ENCODE measurements around the gene TEX9. TPM values are rescaled to one million over a fixed set of nuclear protein-coding genes. Genes with fewer than 3 reads are reported as not detected.

The TEX9 gene
- total and polyA plus RNA-seq, 2 of the 4 experiments (the other 2 are of a cell fraction): 0.63 to 1.4 TPM

DNA sequence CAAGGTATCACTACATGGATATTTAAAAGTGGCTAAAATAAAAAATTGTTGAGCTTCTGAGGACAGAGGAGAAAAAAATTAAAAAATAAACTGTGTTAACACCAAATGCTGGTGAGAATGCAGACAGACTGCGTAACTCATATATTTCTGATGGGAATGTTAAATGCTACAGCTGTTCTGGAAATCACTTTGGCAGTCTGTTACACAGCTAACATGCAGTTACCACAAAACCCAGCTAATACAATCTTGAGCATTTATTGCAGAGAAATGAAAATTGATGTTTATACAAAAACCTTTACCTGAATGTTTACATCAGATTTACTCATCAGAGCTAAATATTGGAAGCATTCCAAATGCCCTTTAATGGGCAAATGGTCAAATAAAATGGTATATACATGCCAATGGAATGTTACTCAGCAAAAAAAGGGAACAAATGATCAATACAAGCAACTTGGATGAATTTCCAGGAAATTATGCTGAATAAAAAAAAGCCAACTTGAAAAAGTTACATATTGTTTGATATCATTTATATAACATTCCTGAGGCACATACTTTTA lies 75.1 kb downstream of the TEX9 start:
- Histone ChIP-seq H3K36me3 (ENCODE audit: control insufficient read depth, insufficient read depth, low read length) (no peaks in the 10 kb centered on the region), H2AK9ac (replicated peaks; ENCODE audit: low read depth, low read length, poor library complexity) (no peak overlapping the region), H3K18ac (ENCODE audit: low read depth, low read length) (no peak overlapping the region), H3K4me3 (ENCODE audit: insufficient read depth, low read depth, low read length) (no peak overlapping the region), H4K20me1 (ENCODE audit: insufficient read depth, low read length) (no peaks in the 10 kb centered on the region), H2BK20ac (ENCODE audit: low read depth, low read length) (no peak overlapping the region), H3K14ac (replicated peaks; ENCODE audit: low read depth, low read length) (no peak overlapping the region), H3K9ac (ENCODE audit: low read depth, low read length) (no peak overlapping the region), H3K4me2 (ENCODE audit: low read depth, low read length) (no peak overlapping the region), H3K56ac (ENCODE audit: extremely low read depth, insufficient read depth, low read length) (no peak overlapping the region), H2BK15ac (ENCODE audit: low read depth, low read length) (no peak overlapping the region), H4K8ac (ENCODE audit: low read depth in 2 of 2, low read length in 2 of 2) (no peak overlapping the region), H3K4ac (ENCODE audit: low read depth, low read length) (no peak overlapping the region), H2AFZ (replicated peaks; ENCODE audit: low read length, poor library complexity) (no peak overlapping the region), H4K91ac (ENCODE audit: insufficient read depth, low read depth, low read length) (no peak overlapping the region), H2AK5ac (ENCODE audit: low read depth, low read length) (no peak overlapping the region), H2BK120ac (ENCODE audit: low read depth, low read length) (no peak overlapping the region), H3K27ac (ENCODE audit: insufficient read depth, low read length) (no peak overlapping the region), H3K23ac (ENCODE audit: low read depth, low read length) (no peak overlapping the region), H3K4me1 (ENCODE audit: control insufficient read depth, insufficient read depth, low read length) (no peaks in the 10 kb centered on the region), H2BK5ac (ENCODE audit: low read depth, low read length, poor library complexity, severe bottlenecking) (no peak overlapping the region), H3K9me1 (ENCODE audit: insufficient read depth, low read length) (no peaks in the 10 kb centered on the region), H3K9me3 (ENCODE audit: control insufficient read depth, insufficient read depth, low read length) (no peaks in the 10 kb centered on the region), H3K79me1 (ENCODE audit: low read depth in 1 of 2, low read length in 2 of 2) (no peaks in the 10 kb centered on the region), H4K5ac (ENCODE audit: low read depth, low read length) (no peak overlapping the region), H3K27me3 (ENCODE audit: control insufficient read depth, insufficient read depth, low read length) (no peaks in the 10 kb centered on the region)
- no TSS peak for BruUV-seq (replicated peaks)
- ChIA-PET CTCF (no interaction called here), POLR2A (ENCODE audit: unreplicated experiment) (no interaction called here)
- dilution Hi-C loops (cut with HindIII; ENCODE audit: low sequenced_read_pairs, unreplicated experiment): no loop called here
- in situ Hi-C loops (cut with MboI; ENCODE audit: low sequenced_read_pairs): loop anchor here (25.0 kb wide), 1 partner anchor 778 kb away; no protein-coding TSS in a partner anchor
- ATAC-seq (ENCODE audit: low read depth): no peak
- intact Hi-C loops (cut with micrococcal nuclease): no loop called here
- WGBS, 2 experiments (ENCODE audit: extremely low coverage in 2 of 2, insufficient read length in 1 of 2): no CpG with 5 or more reads among the region's 1 CpG
- TF ChIP-seq, protein P1, sequence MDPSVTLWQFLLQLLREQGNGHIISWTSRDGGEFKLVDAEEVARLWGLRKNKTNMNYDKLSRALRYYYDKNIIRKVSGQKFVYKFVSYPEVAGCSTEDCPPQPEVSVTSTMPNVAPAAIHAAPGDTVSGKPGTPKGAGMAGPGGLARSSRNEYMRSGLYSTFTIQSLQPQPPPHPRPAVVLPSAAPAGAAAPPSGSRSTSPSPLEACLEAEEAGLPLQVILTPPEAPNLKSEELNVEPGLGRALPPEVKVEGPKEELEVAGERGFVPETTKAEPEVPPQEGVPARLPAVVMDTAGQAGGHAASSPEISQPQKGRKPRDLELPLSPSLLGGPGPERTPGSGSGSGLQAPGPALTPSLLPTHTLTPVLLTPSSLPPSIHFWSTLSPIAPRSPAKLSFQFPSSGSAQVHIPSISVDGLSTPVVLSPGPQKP (IDR thresholded peaks at IDR 0.05; ENCODE audit: borderline replicate concordance, low read depth, low read length): no peak
- TF ChIP-seq FOS (IDR thresholded peaks at IDR 0.05; ENCODE audit: low read depth, low read length): no peak
- no peak for TF ChIP-seq CEBPB (IDR thresholded peaks at IDR 0.05; ENCODE audit: low read depth, low read length)
- TF ChIP-seq POLR2A (IDR thresholded peaks at IDR 0.05; ENCODE audit: low read depth, low read length): no peak
- TF ChIP-seq NFE2L2 (IDR thresholded peaks at IDR 0.05; ENCODE audit: low read depth, low read length): no peak
- no peak for TF ChIP-seq RFX5 (IDR thresholded peaks at IDR 0.05; ENCODE audit: low read depth, low read length)
- TF ChIP-seq MXI1 (IDR thresholded peaks at IDR 0.05; ENCODE audit: borderline replicate concordance, low read depth, low read length): no peak
- no peak for TF ChIP-seq RCOR1 (IDR thresholded peaks at IDR 0.05; ENCODE audit: insufficient replicate concordance, low read length)
- TF ChIP-seq MAZ (IDR thresholded peaks at IDR 0.05; ENCODE audit: borderline replicate concordance, low read depth, low read length): no peak
- no peak for TF ChIP-seq BHLHE40 (IDR thresholded peaks at IDR 0.05; ENCODE audit: low read depth, low read length)
- TF ChIP-seq, protein P2, sequence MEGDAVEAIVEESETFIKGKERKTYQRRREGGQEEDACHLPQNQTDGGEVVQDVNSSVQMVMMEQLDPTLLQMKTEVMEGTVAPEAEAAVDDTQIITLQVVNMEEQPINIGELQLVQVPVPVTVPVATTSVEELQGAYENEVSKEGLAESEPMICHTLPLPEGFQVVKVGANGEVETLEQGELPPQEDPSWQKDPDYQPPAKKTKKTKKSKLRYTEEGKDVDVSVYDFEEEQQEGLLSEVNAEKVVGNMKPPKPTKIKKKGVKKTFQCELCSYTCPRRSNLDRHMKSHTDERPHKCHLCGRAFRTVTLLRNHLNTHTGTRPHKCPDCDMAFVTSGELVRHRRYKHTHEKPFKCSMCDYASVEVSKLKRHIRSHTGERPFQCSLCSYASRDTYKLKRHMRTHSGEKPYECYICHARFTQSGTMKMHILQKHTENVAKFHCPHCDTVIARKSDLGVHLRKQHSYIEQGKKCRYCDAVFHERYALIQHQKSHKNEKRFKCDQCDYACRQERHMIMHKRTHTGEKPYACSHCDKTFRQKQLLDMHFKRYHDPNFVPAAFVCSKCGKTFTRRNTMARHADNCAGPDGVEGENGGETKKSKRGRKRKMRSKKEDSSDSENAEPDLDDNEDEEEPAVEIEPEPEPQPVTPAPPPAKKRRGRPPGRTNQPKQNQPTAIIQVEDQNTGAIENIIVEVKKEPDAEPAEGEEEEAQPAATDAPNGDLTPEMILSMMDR (conservative IDR thresholded peaks at IDR 0.05; ENCODE audit: low read depth, low read length): no peak
- TF ChIP-seq, protein P3, sequence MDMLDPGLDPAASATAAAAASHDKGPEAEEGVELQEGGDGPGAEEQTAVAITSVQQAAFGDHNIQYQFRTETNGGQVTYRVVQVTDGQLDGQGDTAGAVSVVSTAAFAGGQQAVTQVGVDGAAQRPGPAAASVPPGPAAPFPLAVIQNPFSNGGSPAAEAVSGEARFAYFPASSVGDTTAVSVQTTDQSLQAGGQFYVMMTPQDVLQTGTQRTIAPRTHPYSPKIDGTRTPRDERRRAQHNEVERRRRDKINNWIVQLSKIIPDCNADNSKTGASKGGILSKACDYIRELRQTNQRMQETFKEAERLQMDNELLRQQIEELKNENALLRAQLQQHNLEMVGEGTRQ (IDR thresholded peaks at IDR 0.05; ENCODE audit: low read depth, low read length): no peak
- TF ChIP-seq CHD1 (IDR thresholded peaks at IDR 0.05; ENCODE audit: low read depth, low read length): no peak
- TF ChIP-seq RAD21 (IDR thresholded peaks at IDR 0.05; ENCODE audit: low read length): no peak
- no peak for TF ChIP-seq MAFK (IDR thresholded peaks at IDR 0.05; ENCODE audit: low read depth, low read length)
- no peak for TF ChIP-seq SMC3 (IDR thresholded peaks at IDR 0.05; ENCODE audit: low read depth, low read length)
- DNase-seq: no peak
